ENCODE measurements around the gene EYA2. TPM values are rescaled to one million over a fixed set of nuclear protein-coding genes. Genes with fewer than 3 reads are reported as not detected.

EYA2 gene
- total RNA-seq, 3 donors from 2014 or later (not counting 1 experiment from before 2014, with no cell fraction given): 0.30 TPM; not detected in 2

- DNase-seq: no peak
- peaks cover 8% of the 10 kb centered on the region in 2 donors for H3K27me3 Mint-ChIP-seq (ENCODE audit: low read depth in 2 of 2)
- Histone ChIP-seq H3K36me3 (ENCODE audit: control insufficient read depth, insufficient read depth, low read length) (no peaks in the 10 kb centered on the region), H3K27ac (ENCODE audit: low read length) (no peak overlapping the region), H3K4me1 (ENCODE audit: control insufficient read depth, insufficient read depth, low read length) (no peaks in the 10 kb centered on the region), H3K4me3 (ENCODE audit: low read length) (no peak overlapping the region), H3K27me3 (ENCODE audit: control insufficient read depth, insufficient read depth, low read length) (no peaks in the 10 kb centered on the region), H3K9me3 (ENCODE audit: control insufficient read depth, insufficient read depth, low read length) (no peaks in the 10 kb centered on the region)
- ATAC-seq: no peak
- TF ChIP-seq CTCF (IDR thresholded peaks at IDR 0.05): no peak
- no peaks in the 10 kb centered on the region for H3K36me3 Mint-ChIP-seq
- no peaks in the 10 kb centered on the region for H3K9me3 Mint-ChIP-seq
- no peak overlapping the region for H3K27ac Mint-ChIP-seq
- no peak overlapping the region for H3K4me3 Mint-ChIP-seq
- intact Hi-C loops (cut with micrococcal nuclease): no loop called here
- 85% methylated on average over 4 of the region's 4 CpGs for WGBS (ENCODE audit: insufficient coverage)
- H3K4me1 Mint-ChIP-seq: no peaks in the 10 kb centered on the region
Measured at GRCh38 chr20:47059536-47059935, 164.9 kb downstream of the EYA2 start.

- Mint-ChIP-seq H3K4me3 (no peak overlapping the region), H3K36me3 (no peaks in the 10 kb centered on the region), H3K27ac (no peak overlapping the region), H3K4me1 (no peaks in the 10 kb centered on the region), H3K27me3 (ENCODE audit: low read depth in 2 of 2) (peaks cover 5 to 9% of the 10 kb centered on the region in 2 donors), H3K9me3 (peaks cover 0 to 3% of the 10 kb centered on the region in 2 donors)
- intact Hi-C loops (cut with micrococcal nuclease): no loop called here
- Histone ChIP-seq H3K27ac (ENCODE audit: low read length) (no peak overlapping the region), H3K27me3 (ENCODE audit: control insufficient read depth, insufficient read depth, low read length) (no peaks in the 10 kb centered on the region), H3K9me3 (ENCODE audit: control insufficient read depth, insufficient read depth, low read length) (no peaks in the 10 kb centered on the region), H3K36me3 (ENCODE audit: control insufficient read depth, insufficient read depth, low read length) (no peaks in the 10 kb centered on the region), H3K4me1 (ENCODE audit: control insufficient read depth, insufficient read depth, low read length) (no peaks in the 10 kb centered on the region), H3K4me3 (ENCODE audit: low read length) (no peak overlapping the region)
- TF ChIP-seq CTCF (IDR thresholded peaks at IDR 0.05): no peak
- DNase-seq (no peak), ATAC-seq (no peak)
- WGBS (ENCODE audit: insufficient coverage): 88% methylated on average over 8 of the region's 8 CpGs
Measured at GRCh38 chr20:47061549-47061948, 166.9 kb downstream of the EYA2 start.

GRCh38 chr20:47062226-47062890, 167.7 kb downstream of the EYA2 start:
- Histone ChIP-seq H3K9me3 (ENCODE audit: control insufficient read depth, insufficient read depth, low read length) (peaks cover 4% of the 10 kb centered on the region), H3K27ac (ENCODE audit: low read length) (no peak overlapping the region), H3K4me3 (ENCODE audit: low read length) (no peak overlapping the region), H3K27me3 (ENCODE audit: control insufficient read depth, insufficient read depth, low read length) (no peaks in the 10 kb centered on the region), H3K36me3 (ENCODE audit: control insufficient read depth, insufficient read depth, low read length) (no peaks in the 10 kb centered on the region), H3K4me1 (ENCODE audit: control insufficient read depth, insufficient read depth, low read length) (no peaks in the 10 kb centered on the region)
- H3K4me1 Mint-ChIP-seq: no peaks in the 10 kb centered on the region
- no peak overlapping the region for H3K4me3 Mint-ChIP-seq
- intact Hi-C loops (cut with micrococcal nuclease): no loop called here
- TF ChIP-seq CTCF (IDR thresholded peaks at IDR 0.05): no peak
- peaks cover 5 to 9% of the 10 kb centered on the region in 2 donors for H3K27me3 Mint-ChIP-seq (ENCODE audit: low read depth in 2 of 2)
- H3K36me3 Mint-ChIP-seq: no peaks in the 10 kb centered on the region
- peaks cover 0 to 3% of the 10 kb centered on the region in 2 donors for H3K9me3 Mint-ChIP-seq
- no peak overlapping the region for H3K27ac Mint-ChIP-seq
- no peak for ATAC-seq
- 88% methylated on average over 14 of the region's 14 CpGs for WGBS (ENCODE audit: insufficient coverage)
- DNase-seq: no peak

GRCh38 chr20:47063407-47063806, 168.8 kb downstream of the EYA2 start:
- no peaks in the 10 kb centered on the region for H3K36me3 ChIP-seq (ENCODE audit: control insufficient read depth, insufficient read depth, low read length)
- peaks cover 8 to 9% of the 10 kb centered on the region in 2 donors for H3K27me3 Mint-ChIP-seq (ENCODE audit: low read depth in 2 of 2)
- H3K4me1 ChIP-seq (ENCODE audit: control insufficient read depth, insufficient read depth, low read length): no peaks in the 10 kb centered on the region
- peaks cover 5 to 8% of the 10 kb centered on the region in 2 donors for H3K9me3 Mint-ChIP-seq
- no peaks in the 10 kb centered on the region for H3K4me1 Mint-ChIP-seq
- no peaks in the 10 kb centered on the region for H3K27me3 ChIP-seq (ENCODE audit: control insufficient read depth, insufficient read depth, low read length)
- TF ChIP-seq CTCF (IDR thresholded peaks at IDR 0.05): no peak
- no peak for DNase-seq
- H3K4me3 ChIP-seq (ENCODE audit: low read length): no peak overlapping the region
- intact Hi-C loops (cut with micrococcal nuclease): no loop called here
- H3K36me3 Mint-ChIP-seq: peaks cover 7% of the 10 kb centered on the region
- no peak overlapping the region for H3K27ac ChIP-seq (ENCODE audit: low read length)
- H3K27ac Mint-ChIP-seq: no peak overlapping the region
- H3K9me3 ChIP-seq (ENCODE audit: control insufficient read depth, insufficient read depth, low read length): peaks cover 4% of the 10 kb centered on the region
- H3K4me3 Mint-ChIP-seq: no peak overlapping the region
- WGBS (ENCODE audit: insufficient coverage): 55% methylated on average over 2 of the region's 2 CpGs
- no peak for ATAC-seq

Data from natural killer cell (primary cell).